HCT116 (cell line): Measurements from ENCODE around the gene PTPRF.

Experiments used
- CEBPB ChIP-seq: IDR thresholded peaks from 2 replicates; pipeline ENCODE4 v1.6.1; 2012; ENCODE audit warnings: low read depth
- CTCF ChIP-seq, 3 experiments: fragments of 200-600 bp in 1 of 3; sonication (generic) in 1 of 3; IDR thresholded peaks in 2 of 3; conservative IDR thresholded peaks in 1 of 3; 2 replicates each; pipeline ENCODE4 v1.5.1; 2012 to 2017; ENCODE audit warnings: low read depth in 2 of 3, low read length in 2 of 3, antibody characterized with exemption in 1 of 3, borderline replicate concordance in 1 of 3, control low read depth in 1 of 3, mild to moderate bottlenecking in 1 of 3, mixed read lengths in 1 of 3, mixed run types in 1 of 3, moderate library complexity in 1 of 3; ENCODE audit not compliant: insufficient read depth in 1 of 3
- JUND ChIP-seq: IDR thresholded peaks from 2 replicates; pipeline ENCODE4 v1.6.1; 2012
- POLR2A ChIP-seq: IDR thresholded peaks from 2 replicates; pipeline ENCODE4 v1.7.0; 2011; ENCODE audit warnings: borderline replicate concordance; ENCODE audit not compliant: insufficient read depth, insufficient read length; ENCODE audit errors: extremely low read depth
- REST ChIP-seq: IDR thresholded peaks from 2 replicates; pipeline ENCODE4 v1.6.1; 2012; ENCODE audit warnings: low read depth
- SP1 ChIP-seq: IDR thresholded peaks from 2 replicates; pipeline ENCODE4 v1.6.1; 2012; ENCODE audit warnings: low read depth
- SRF ChIP-seq: IDR thresholded peaks from 2 replicates; pipeline ENCODE4 v1.6.1; 2012; ENCODE audit warnings: low read depth

- no peak for TF ChIP-seq POLR2A
- TF ChIP-seq JUND: no peak
- TF ChIP-seq CTCF (IDR thresholded peaks at IDR 0.05 in 2 of 3, conservative IDR thresholded peaks at IDR 0.05 in 1 of 3; ENCODE audit: borderline replicate concordance in 1 of 3, insufficient read depth in 1 of 3, low read depth in 2 of 3, low read length in 2 of 3): no peak
- TF ChIP-seq CEBPB: no peak
- TF ChIP-seq SP1: no peak
- no peak for TF ChIP-seq SRF
- no peak for TF ChIP-seq REST
These were observed 36.8 kb upstream of the PTPRF start for GRCh38 chr1:43493661-43494450.
